Glutamatergic neuron (in vitro differentiated cells): ENCODE measurements around the gene RAB17. TPM values are rescaled to one million over a fixed set of nuclear protein-coding genes. Genes with fewer than 3 reads are reported as not detected.

Source experiments
- DNase-seq: peaks from one replicate; pipeline ENCODE4 v3.0.0; 2022
- H3K27ac Mint-ChIP-seq: one replicate; pipeline ENCODE4 v1.8.0; 2020; ENCODE audit warnings: mild to moderate bottlenecking, mixed read lengths, inconsistent platforms; ENCODE audit not compliant: unreplicated experiment
- H3K27me3 Mint-ChIP-seq: one replicate; pipeline ENCODE4 v1.8.0; 2020; ENCODE audit warnings: mild to moderate bottlenecking, moderate library complexity, mixed read lengths, inconsistent platforms; ENCODE audit not compliant: unreplicated experiment
- H3K36me3 Mint-ChIP-seq: one replicate; pipeline ENCODE4 v1.8.0; 2020; ENCODE audit warnings: mild to moderate bottlenecking, mixed read lengths, inconsistent platforms; ENCODE audit not compliant: unreplicated experiment
- H3K4me1 Mint-ChIP-seq: one replicate; pipeline ENCODE4 v1.8.0; 2020; ENCODE audit warnings: mild to moderate bottlenecking, low read depth, mixed read lengths, inconsistent platforms; ENCODE audit not compliant: unreplicated experiment
- H3K4me3 Mint-ChIP-seq: one replicate; pipeline ENCODE4 v1.8.0; 2020; ENCODE audit warnings: mild to moderate bottlenecking, mixed read lengths, inconsistent platforms; ENCODE audit not compliant: unreplicated experiment
- H3K9me3 Mint-ChIP-seq: one replicate; pipeline ENCODE4 v1.8.0; 2020; ENCODE audit warnings: mild to moderate bottlenecking, moderate library complexity, mixed read lengths, inconsistent platforms; ENCODE audit not compliant: unreplicated experiment
- total RNA-seq: library from RNA; stranded (reverse); fragmentation: NEBNext Ultra II Directional; extraction: Animal tissue kit (Norgen Biotek cat#: 25700); gene quantifications from one replicate; pipeline ENCODE4 v1.2.1, GENCODE V29; 2021; ENCODE audit not compliant: unreplicated experiment
- TF ChIP-seq, protein P1 (sequence below): fragments of 200-600 bp; sonication (generic); IDR thresholded peaks from one replicate; pipeline ENCODE4 v1.5.0; 2021; ENCODE audit not compliant: partially characterized antibody, unreplicated experiment

The RAB17 gene
- total RNA-seq, 1 donor from 2014 or later, result not detected

DNA sequence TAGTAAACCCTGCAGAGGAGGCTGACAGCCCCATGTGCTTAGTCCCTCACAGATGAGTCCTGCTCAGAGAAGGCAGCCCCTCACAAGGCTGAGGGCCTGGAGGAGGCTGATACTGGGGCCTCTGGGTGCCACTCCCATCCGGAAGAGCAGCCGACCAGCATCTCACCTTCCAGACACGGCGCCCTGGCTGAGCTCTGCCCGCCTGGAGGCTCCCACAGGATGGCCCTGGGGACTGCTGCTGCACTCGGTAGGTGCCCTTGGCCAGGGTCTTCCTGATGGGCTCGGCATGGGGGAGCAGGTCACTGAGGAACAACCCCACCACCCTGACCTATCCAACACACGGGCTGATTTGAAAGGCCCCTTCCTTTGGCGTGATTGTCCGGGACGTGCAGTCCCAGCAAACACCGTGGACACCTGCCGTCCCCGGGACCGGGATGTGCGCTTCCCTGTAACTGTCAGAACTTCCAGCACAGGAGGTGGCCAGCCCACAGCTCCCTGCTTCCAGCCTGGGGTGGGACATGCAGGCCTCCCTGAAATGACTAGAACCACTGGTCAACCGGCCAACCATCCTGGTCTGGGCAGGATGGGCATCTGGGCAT lies 64.9 kb downstream of the RAB17 start:
- H3K4me3 Mint-ChIP-seq, result no peak overlapping the region
- peaks cover 1% of the 10 kb centered on the region for H3K9me3 Mint-ChIP-seq
- H3K27ac Mint-ChIP-seq, result no peak overlapping the region
- DNase-seq, result no peak
- TF ChIP-seq, protein P1, sequence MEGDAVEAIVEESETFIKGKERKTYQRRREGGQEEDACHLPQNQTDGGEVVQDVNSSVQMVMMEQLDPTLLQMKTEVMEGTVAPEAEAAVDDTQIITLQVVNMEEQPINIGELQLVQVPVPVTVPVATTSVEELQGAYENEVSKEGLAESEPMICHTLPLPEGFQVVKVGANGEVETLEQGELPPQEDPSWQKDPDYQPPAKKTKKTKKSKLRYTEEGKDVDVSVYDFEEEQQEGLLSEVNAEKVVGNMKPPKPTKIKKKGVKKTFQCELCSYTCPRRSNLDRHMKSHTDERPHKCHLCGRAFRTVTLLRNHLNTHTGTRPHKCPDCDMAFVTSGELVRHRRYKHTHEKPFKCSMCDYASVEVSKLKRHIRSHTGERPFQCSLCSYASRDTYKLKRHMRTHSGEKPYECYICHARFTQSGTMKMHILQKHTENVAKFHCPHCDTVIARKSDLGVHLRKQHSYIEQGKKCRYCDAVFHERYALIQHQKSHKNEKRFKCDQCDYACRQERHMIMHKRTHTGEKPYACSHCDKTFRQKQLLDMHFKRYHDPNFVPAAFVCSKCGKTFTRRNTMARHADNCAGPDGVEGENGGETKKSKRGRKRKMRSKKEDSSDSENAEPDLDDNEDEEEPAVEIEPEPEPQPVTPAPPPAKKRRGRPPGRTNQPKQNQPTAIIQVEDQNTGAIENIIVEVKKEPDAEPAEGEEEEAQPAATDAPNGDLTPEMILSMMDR, result no peak
- no peaks in the 10 kb centered on the region for H3K36me3 Mint-ChIP-seq
- H3K27me3 Mint-ChIP-seq, result no peaks in the 10 kb centered on the region
- H3K4me1 Mint-ChIP-seq, result peaks cover 10% of the 10 kb centered on the region

DNA sequence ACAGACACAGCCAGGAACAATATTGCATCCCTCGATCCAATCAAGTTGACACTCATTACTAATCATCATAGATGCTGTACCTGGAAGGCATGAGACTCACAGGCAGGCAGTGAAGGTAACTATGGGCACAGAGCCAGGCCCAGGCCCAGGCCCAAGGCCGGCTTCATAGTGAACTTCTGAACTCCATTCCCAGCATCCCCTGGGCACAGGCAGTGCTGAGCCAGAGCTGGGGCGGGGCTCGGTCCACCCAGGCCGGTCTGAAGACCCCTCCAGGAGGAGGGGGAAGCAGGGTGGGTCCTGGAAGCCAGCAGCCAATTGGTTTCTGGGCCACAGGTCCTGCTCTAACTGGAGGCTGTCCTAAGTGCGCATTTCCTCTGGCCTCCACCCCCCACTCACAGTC lies 65.9 kb downstream of the RAB17 start:
- Mint-ChIP-seq H3K27ac (no peak overlapping the region), H3K4me3 (no peak overlapping the region), H3K4me1 (peaks cover 7% of the 10 kb centered on the region), H3K9me3 (no peaks in the 10 kb centered on the region), H3K27me3 (no peaks in the 10 kb centered on the region), H3K36me3 (no peaks in the 10 kb centered on the region)
- TF ChIP-seq, protein P1, result no peak
- no peak for DNase-seq

Other genes with a start within 250 kb of the RAB17 start
- gene COL6A3, start 176.6 kb downstream of the RAB17 start, total RNA-seq, result 0.07 TPM
- gene MLPH, start 103.5 kb downstream of the RAB17 start, total RNA-seq, result 4.3 TPM
- gene PRLH, start 24.2 kb downstream of the RAB17 start, total RNA-seq, result not detected
- gene LRRFIP1, start 36.9 kb upstream of the RAB17 start, total RNA-seq, result 112 TPM
- 1.3 TPM for gene RBM44, start 208.0 kb upstream of the RAB17 start, total RNA-seq